Measurements from ENCODE around the gene MCF2L. TPM values are rescaled to one million over a fixed set of nuclear protein-coding genes. Genes with fewer than 3 reads are reported as not detected.

Gene MCF2L
- total RNA-seq, 4 donors from 2014 or later = 62.1 to 186 (median 91.3) TPM

- no peaks in the 10 kb centered on the region for H3K27me3 ChIP-seq
- no peak for DNase-seq
- H3K36me3 ChIP-seq = no peaks in the 10 kb centered on the region
- H3K9me3 ChIP-seq = no peaks in the 10 kb centered on the region
- no peak for TF ChIP-seq POLR2AphosphoS5 (IDR thresholded peaks at IDR 0.05)
- TF ChIP-seq POLR2A (IDR thresholded peaks at IDR 0.05) = no peak
- TF ChIP-seq EP300 (IDR thresholded peaks at IDR 0.05; ENCODE audit: low read depth) = no peak
- WGBS, 2 donors (ENCODE audit: low coverage in 1 of 2) = 85% methylated on average over 12 of the region's 12 CpGs; no CpG with 5 or more reads in 1 of the 2 donors
- in situ Hi-C loops (cut with MboI; ENCODE audit: low pct_ligation_motif_present in 1 of 4, low pct_unique_long_range_greater_than_20kb in 1 of 4, low sequenced_read_pairs in 3 of 4) (no loop called here), intact Hi-C loops (cut with DNase I; ENCODE audit: low total_unique reads) (no loop called here)
- H3K4me1 ChIP-seq = no peaks in the 10 kb centered on the region
- H3K4me3 ChIP-seq = no peak overlapping the region
- no peak overlapping the region for H3K27ac ChIP-seq
These were observed 41.5 kb downstream of the MCF2L start for GRCh38 chr13:113010510-113010865.

- Histone ChIP-seq H3K9me3 (no peaks in the 10 kb centered on the region), H3K27me3 (no peaks in the 10 kb centered on the region), H3K4me3 (no peak overlapping the region), H3K4me1 (no peaks in the 10 kb centered on the region), H3K36me3 (no peaks in the 10 kb centered on the region), H3K27ac (no peak overlapping the region)
- TF ChIP-seq POLR2A (IDR thresholded peaks at IDR 0.05) = no peak
- TF ChIP-seq POLR2AphosphoS5 (IDR thresholded peaks at IDR 0.05) = no peak
- TF ChIP-seq CTCF (IDR thresholded peaks at IDR 0.05) = no peak
- no peak for TF ChIP-seq EP300 (IDR thresholded peaks at IDR 0.05; ENCODE audit: low read depth)
- 62% methylated on average over 9 of the region's 9 CpGs; no CpG with 5 or more reads in 1 of the 2 donors for WGBS, 2 donors (ENCODE audit: low coverage in 1 of 2)
- DNase-seq = no peak
- intact Hi-C loops (cut with DNase I; ENCODE audit: low total_unique reads) = no loop called here
- in situ Hi-C loops (cut with MboI; ENCODE audit: low pct_ligation_motif_present in 1 of 4, low pct_unique_long_range_greater_than_20kb in 1 of 4, low sequenced_read_pairs in 3 of 4) = no loop called here
These were observed 44.3 kb downstream of the MCF2L start for GRCh38 chr13:113013303-113013702.

GRCh38 chr13:113013878-113014751 is 45.1 kb downstream of the MCF2L start:
- Histone ChIP-seq H3K9me3 (no peaks in the 10 kb centered on the region), H3K4me3 (no peak overlapping the region), H3K4me1 (no peaks in the 10 kb centered on the region), H3K36me3 (no peaks in the 10 kb centered on the region), H3K27ac (no peak overlapping the region), H3K27me3 (no peaks in the 10 kb centered on the region)
- WGBS, 2 donors (ENCODE audit: low coverage in 1 of 2) = 78% methylated on average over 25 of the region's 25 CpGs; no CpG with 5 or more reads in 1 of the 2 donors
- DNase-seq = no peak
- in situ Hi-C loops (cut with MboI; ENCODE audit: low pct_ligation_motif_present in 1 of 4, low pct_unique_long_range_greater_than_20kb in 1 of 4, low sequenced_read_pairs in 3 of 4) (no loop called here), intact Hi-C loops (cut with DNase I; ENCODE audit: low total_unique reads) (no loop called here)
- TF ChIP-seq CTCF (IDR thresholded peaks at IDR 0.05) = no peak
- TF ChIP-seq EP300 (IDR thresholded peaks at IDR 0.05; ENCODE audit: low read depth) = no peak
- TF ChIP-seq POLR2A (IDR thresholded peaks at IDR 0.05) = no peak

GRCh38 chr13:113014752-113015745 is 46.0 kb downstream of the MCF2L start:
- TF ChIP-seq CTCF (IDR thresholded peaks at IDR 0.05) (no peak), POLR2AphosphoS5 (IDR thresholded peaks at IDR 0.05) (no peak), POLR2A (IDR thresholded peaks at IDR 0.05) (no peak), EP300 (IDR thresholded peaks at IDR 0.05; ENCODE audit: low read depth) (no peak)
- Histone ChIP-seq H3K36me3 (no peaks in the 10 kb centered on the region), H3K4me3 (no peak overlapping the region), H3K27me3 (no peaks in the 10 kb centered on the region), H3K27ac (no peak overlapping the region), H3K4me1 (no peaks in the 10 kb centered on the region), H3K9me3 (no peaks in the 10 kb centered on the region)
- intact Hi-C loops (cut with DNase I; ENCODE audit: low total_unique reads) (no loop called here), in situ Hi-C loops (cut with MboI; ENCODE audit: low pct_ligation_motif_present in 1 of 4, low pct_unique_long_range_greater_than_20kb in 1 of 4, low sequenced_read_pairs in 3 of 4) (no loop called here)
- no peak for DNase-seq
- 85% methylated on average over 20 of the region's 31 CpGs; no CpG with 5 or more reads in 1 of the 2 donors for WGBS, 2 donors (ENCODE audit: low coverage in 1 of 2)

All from transverse colon (tissue), 4 donors.